ENCODE results near the gene ARHGAP32. TPM values are rescaled to one million over a fixed set of nuclear protein-coding genes. Genes with fewer than 3 reads are reported as not detected.

Gene ARHGAP32
- total RNA-seq, 2 experiments from 2014 or later = 8.7 to 10.0 TPM

GRCh38 chr11:129213261-129213660 is 21.1 kb upstream of the ARHGAP32 start:
- intact Hi-C loops (cut with DNase I, micrococcal nuclease) = no loop called here
- Histone ChIP-seq H3K9me3 (ENCODE audit: control insufficient read depth in 1 of 2, insufficient read depth in 1 of 2, low read length in 2 of 2) (no peaks in the 10 kb centered on the region), H3K27ac (ENCODE audit: low read depth in 1 of 2, low read length in 2 of 2) (no peak overlapping the region), H3K4me3 (ENCODE audit: low read length) (no peak overlapping the region), H3K27me3 (ENCODE audit: control insufficient read depth in 1 of 2, insufficient read depth in 2 of 2, low read length in 2 of 2) (no peaks in the 10 kb centered on the region), H3K4me1 (ENCODE audit: insufficient read depth, low read length) (no peaks in the 10 kb centered on the region), H3K36me3 (ENCODE audit: insufficient read depth, low read length) (no peaks in the 10 kb centered on the region)
- no peak overlapping the region for H3K4me3 Mint-ChIP-seq
- ChIA-PET POLR2A (no interaction called here), CTCF (no interaction called here)
- no peaks in the 10 kb centered on the region for H3K36me3 Mint-ChIP-seq (ENCODE audit: low read depth)
- ATAC-seq (ENCODE audit: poor library complexity) (no peak), DNase-seq (no peak)
- H3K9me3 Mint-ChIP-seq = no peaks in the 10 kb centered on the region
- no peak overlapping the region for H3K27ac Mint-ChIP-seq
- no peak for TF ChIP-seq CTCF (IDR thresholded peaks at IDR 0.05)
- H3K4me1 Mint-ChIP-seq (ENCODE audit: low read depth) = no peaks in the 10 kb centered on the region
- no peaks in the 10 kb centered on the region for H3K27me3 Mint-ChIP-seq

- Histone ChIP-seq H3K4me3 (ENCODE audit: low read length) (no peak overlapping the region), H3K9me3 (ENCODE audit: control insufficient read depth in 1 of 2, insufficient read depth in 1 of 2, low read length in 2 of 2) (no peaks in the 10 kb centered on the region), H3K27me3 (ENCODE audit: control insufficient read depth in 1 of 2, insufficient read depth in 2 of 2, low read length in 2 of 2) (no peaks in the 10 kb centered on the region), H3K27ac (ENCODE audit: low read depth in 1 of 2, low read length in 2 of 2) (no peak overlapping the region), H3K36me3 (ENCODE audit: insufficient read depth, low read length) (no peaks in the 10 kb centered on the region), H3K4me1 (ENCODE audit: insufficient read depth, low read length) (no peaks in the 10 kb centered on the region)
- no peaks in the 10 kb centered on the region for H3K4me1 Mint-ChIP-seq (ENCODE audit: low read depth)
- DNase-seq (no peak), ATAC-seq (ENCODE audit: poor library complexity) (no peak)
- POLR2A ChIA-PET = no interaction called here
- no peaks in the 10 kb centered on the region for H3K9me3 Mint-ChIP-seq
- H3K27me3 Mint-ChIP-seq = no peaks in the 10 kb centered on the region
- H3K27ac Mint-ChIP-seq = no peak overlapping the region
- intact Hi-C loops (cut with DNase I, micrococcal nuclease) = no loop called here
- CTCF ChIA-PET = no interaction called here
- TF ChIP-seq CTCF (IDR thresholded peaks at IDR 0.05) = no peak
- no peaks in the 10 kb centered on the region for H3K36me3 Mint-ChIP-seq (ENCODE audit: low read depth)
- H3K4me3 Mint-ChIP-seq = no peak overlapping the region
These were observed 19.3 kb upstream of the ARHGAP32 start for GRCh38 chr11:129211397-129211796.

GRCh38 chr11:129210831-129211181 is 18.7 kb upstream of the ARHGAP32 start:
- intact Hi-C loops (cut with DNase I, micrococcal nuclease) = no loop called here
- ATAC-seq (ENCODE audit: poor library complexity) = no peak

More at GRCh38 chr11:129210831-129211181, 18.7 kb upstream of the ARHGAP32 start:
- Mint-ChIP-seq H3K27me3 (no peaks in the 10 kb centered on the region), H3K27ac (no peak overlapping the region), H3K4me1 (ENCODE audit: low read depth) (no peaks in the 10 kb centered on the region), H3K36me3 (ENCODE audit: low read depth) (no peaks in the 10 kb centered on the region), H3K9me3 (no peaks in the 10 kb centered on the region), H3K4me3 (no peak overlapping the region)
- TF ChIP-seq CTCF (IDR thresholded peaks at IDR 0.05) = no peak
- POLR2A ChIA-PET = no interaction called here
- Histone ChIP-seq H3K9me3 (ENCODE audit: control insufficient read depth in 1 of 2, insufficient read depth in 1 of 2, low read length in 2 of 2) (no peaks in the 10 kb centered on the region), H3K36me3 (ENCODE audit: insufficient read depth, low read length) (no peaks in the 10 kb centered on the region), H3K27ac (ENCODE audit: low read depth in 1 of 2, low read length in 2 of 2) (no peak overlapping the region), H3K4me3 (ENCODE audit: low read length) (no peak overlapping the region), H3K27me3 (ENCODE audit: control insufficient read depth in 1 of 2, insufficient read depth in 2 of 2, low read length in 2 of 2) (no peaks in the 10 kb centered on the region), H3K4me1 (ENCODE audit: insufficient read depth, low read length) (no peaks in the 10 kb centered on the region)
- no peak for DNase-seq
- CTCF ChIA-PET = no interaction called here
